Activated T-cell treated with anti-CD3 and anti-CD28 coated beads, Interleukin-2, amount 50 U/mL, for 72 hours (primary cell): Measurements from ENCODE around the gene PCBP3. TPM values are rescaled to one million over a fixed set of nuclear protein-coding genes. Genes with fewer than 3 reads are reported as not detected.

Source experiments
- ATAC-seq, 2 donors: fragments of 150-1000 bp; cut with Tn5 transposase; replicated peaks in 1 of 2; 2 replicates each; pipeline ENCODE4 v1.10.0; 2021; ENCODE audit warnings: moderate library complexity in 2 of 2, mild to moderate bottlenecking in 1 of 2
- DNase-seq, 2 donors: peaks; one replicate each; pipeline ENCODE4 v3.0.0; 2021 to 2022; ENCODE audit warnings: mixed read lengths in 1 of 2
- H3K27ac Mint-ChIP-seq: one replicate; pipeline ENCODE4 v1.8.0; 2022; ENCODE audit warnings: mild to moderate bottlenecking, moderate library complexity, mixed read lengths
- H3K27me3 Mint-ChIP-seq: one replicate; pipeline ENCODE4 v1.8.0; 2022; ENCODE audit warnings: low read depth, mixed read lengths
- H3K36me3 Mint-ChIP-seq, 2 donors: one replicate each; pipeline ENCODE4 v1.8.0; 2022; ENCODE audit warnings: mixed read lengths in 2 of 2, mild to moderate bottlenecking in 1 of 2; ENCODE audit not compliant: insufficient read depth in 2 of 2
- H3K4me1 Mint-ChIP-seq: one replicate; pipeline ENCODE4 v1.8.0; 2022; ENCODE audit warnings: low read depth, mixed read lengths
- H3K4me3 Mint-ChIP-seq, 2 donors: one replicate each; pipeline ENCODE4 v1.8.0; 2022; ENCODE audit warnings: mild to moderate bottlenecking in 2 of 2, mixed read lengths in 2 of 2, moderate library complexity in 2 of 2
- H3K9me3 Mint-ChIP-seq, 2 donors: one replicate each; pipeline ENCODE4 v1.8.0; 2022; ENCODE audit warnings: mixed read lengths in 2 of 2
- total RNA-seq, 2 donors: library from RNA; stranded (reverse); gene quantifications; one replicate each; pipeline ENCODE4 v1.2.3, GENCODE V29; 2022

Gene PCBP3
- total RNA-seq, 2 donors from 2014 or later, result 20.2 to 24.1 TPM

DNA sequence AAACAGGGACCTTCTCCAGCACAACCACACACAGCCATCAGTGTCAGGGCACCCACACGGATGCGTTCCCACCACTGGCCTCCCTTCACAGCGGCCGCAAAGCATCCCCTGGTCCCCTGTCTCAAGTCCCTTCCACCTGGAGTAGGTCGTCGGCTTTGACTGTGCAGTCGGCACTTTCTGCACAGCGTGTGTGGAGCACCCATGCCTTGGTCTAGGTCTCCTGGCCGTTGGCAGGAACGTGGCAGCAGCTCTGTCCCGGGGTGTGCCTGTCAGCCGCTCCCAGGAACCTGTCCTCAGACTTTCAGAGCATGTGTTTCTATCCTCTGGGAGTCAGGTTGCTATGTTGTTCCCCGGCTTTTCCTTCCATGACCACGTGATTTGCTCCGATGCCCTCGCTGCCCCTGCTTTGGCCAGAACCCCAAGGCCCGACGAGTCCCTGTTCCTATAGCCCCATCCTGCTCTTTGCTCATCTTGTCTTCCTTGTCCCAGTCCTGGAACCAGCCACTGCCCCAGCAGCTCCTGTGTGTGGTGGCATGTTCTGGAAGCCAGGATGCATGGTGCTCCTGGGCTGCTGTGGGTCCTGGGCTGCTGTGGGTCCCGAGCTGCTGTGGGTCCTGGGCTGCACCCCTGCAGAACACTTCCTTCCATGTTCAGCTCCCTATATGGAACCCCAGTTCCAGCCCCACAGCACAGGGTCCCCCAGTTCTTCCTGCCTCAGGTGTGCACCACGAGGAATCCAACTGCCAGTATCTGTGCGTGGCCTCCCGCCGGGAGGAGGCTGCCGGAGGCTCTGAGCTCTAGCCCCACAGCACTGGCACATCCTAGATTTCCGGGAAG lies 253.9 kb downstream of the PCBP3 start:
- no peak overlapping the region for H3K27ac Mint-ChIP-seq
- H3K36me3 Mint-ChIP-seq, result no peaks in the 10 kb centered on the region
- no peak overlapping the region for H3K4me3 Mint-ChIP-seq
- H3K27me3 Mint-ChIP-seq, result no peaks in the 10 kb centered on the region
- H3K4me1 Mint-ChIP-seq, result peaks cover 6% of the 10 kb centered on the region
- DNase-seq, result no peak
- no peak for ATAC-seq
- H3K9me3 Mint-ChIP-seq, result no peaks in the 10 kb centered on the region

DNA sequence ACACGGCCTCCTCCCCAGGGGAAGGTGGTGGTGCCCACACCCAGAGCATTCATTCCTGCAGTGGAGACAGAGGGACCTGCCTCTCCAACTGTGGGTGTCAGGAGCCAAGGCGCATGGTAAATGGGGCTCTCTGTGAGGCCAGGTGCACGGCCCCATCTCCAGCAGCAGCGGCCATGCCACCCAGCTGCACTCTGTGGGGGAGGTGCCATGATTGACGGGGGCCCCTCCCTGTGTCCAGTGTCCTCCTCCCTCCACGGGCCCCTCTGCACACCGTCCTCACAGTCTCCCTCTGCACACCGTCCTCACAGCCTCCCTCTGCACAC lies 254.5 kb downstream of the PCBP3 start:
- peaks cover 3% of the 10 kb centered on the region for H3K4me1 Mint-ChIP-seq
- no peaks in the 10 kb centered on the region for H3K36me3 Mint-ChIP-seq
- ATAC-seq, result no peak
- H3K9me3 Mint-ChIP-seq, result no peaks in the 10 kb centered on the region
- no peaks in the 10 kb centered on the region for H3K27me3 Mint-ChIP-seq
- no peak for DNase-seq
- no peak overlapping the region for H3K4me3 Mint-ChIP-seq
- no peak overlapping the region for H3K27ac Mint-ChIP-seq

DNA sequence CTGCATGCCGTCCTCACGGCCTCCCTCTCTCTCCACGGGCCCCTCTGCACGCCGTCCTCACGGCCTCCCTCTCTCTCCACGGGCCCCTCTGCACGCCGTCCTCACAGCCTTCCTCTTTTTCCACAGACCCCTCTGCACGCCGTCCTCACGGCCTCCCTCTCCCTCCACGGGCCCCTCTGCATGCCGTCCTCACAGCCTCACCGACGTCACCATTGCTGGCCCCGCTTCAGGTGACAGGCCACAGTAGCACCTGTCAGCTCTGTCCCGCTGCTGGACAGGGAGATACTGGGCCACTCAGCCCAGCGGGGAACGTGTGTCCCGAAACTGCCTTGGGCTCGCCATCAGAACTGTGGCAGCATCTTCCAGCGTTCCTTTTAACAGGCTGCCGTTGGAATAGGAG lies 255.3 kb downstream of the PCBP3 start:
- Mint-ChIP-seq H3K36me3 (no peaks in the 10 kb centered on the region), H3K27ac (no peak overlapping the region), H3K27me3 (no peaks in the 10 kb centered on the region), H3K4me3 (no peak overlapping the region), H3K9me3 (no peaks in the 10 kb centered on the region), H3K4me1 (no peaks in the 10 kb centered on the region)
- ATAC-seq (no peak), DNase-seq (no peak)

DNA sequence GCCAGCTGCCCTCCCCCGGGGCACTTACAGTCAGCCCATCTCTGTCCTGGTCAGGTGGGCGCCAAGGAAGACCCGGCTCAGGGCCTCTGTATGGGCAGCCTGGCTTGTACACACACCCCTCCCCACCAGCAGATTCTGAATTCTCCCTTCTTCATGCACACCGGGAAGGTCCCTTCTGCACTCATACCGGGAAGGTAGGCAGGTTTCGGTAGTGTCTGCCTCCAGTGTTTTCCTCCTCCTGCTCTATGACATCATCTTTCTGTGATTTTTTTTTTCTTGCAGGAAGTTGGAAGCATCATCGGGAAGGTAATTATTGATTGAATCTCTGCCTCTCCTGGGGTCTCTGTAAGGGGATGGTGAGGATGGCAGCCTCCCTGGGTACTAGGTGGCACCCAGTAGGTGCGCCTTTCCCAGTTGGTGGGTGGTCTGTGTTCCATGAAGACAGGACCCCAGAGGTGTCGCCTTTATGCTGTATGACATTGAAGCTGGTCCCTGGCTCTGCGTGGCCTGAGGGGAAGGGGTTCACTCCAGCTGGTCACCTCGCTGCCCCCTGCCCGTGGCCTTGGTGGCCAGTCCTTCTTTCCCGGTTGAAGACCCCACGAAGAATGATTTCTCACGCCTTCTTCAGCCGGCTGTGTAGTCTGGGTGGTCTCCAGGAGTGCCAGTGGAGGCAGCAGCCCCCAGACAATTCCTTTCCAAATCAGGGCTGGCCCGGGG lies 255.9 kb downstream of the PCBP3 start:
- Mint-ChIP-seq H3K4me3 (no peak overlapping the region), H3K27me3 (no peaks in the 10 kb centered on the region)

DNA sequence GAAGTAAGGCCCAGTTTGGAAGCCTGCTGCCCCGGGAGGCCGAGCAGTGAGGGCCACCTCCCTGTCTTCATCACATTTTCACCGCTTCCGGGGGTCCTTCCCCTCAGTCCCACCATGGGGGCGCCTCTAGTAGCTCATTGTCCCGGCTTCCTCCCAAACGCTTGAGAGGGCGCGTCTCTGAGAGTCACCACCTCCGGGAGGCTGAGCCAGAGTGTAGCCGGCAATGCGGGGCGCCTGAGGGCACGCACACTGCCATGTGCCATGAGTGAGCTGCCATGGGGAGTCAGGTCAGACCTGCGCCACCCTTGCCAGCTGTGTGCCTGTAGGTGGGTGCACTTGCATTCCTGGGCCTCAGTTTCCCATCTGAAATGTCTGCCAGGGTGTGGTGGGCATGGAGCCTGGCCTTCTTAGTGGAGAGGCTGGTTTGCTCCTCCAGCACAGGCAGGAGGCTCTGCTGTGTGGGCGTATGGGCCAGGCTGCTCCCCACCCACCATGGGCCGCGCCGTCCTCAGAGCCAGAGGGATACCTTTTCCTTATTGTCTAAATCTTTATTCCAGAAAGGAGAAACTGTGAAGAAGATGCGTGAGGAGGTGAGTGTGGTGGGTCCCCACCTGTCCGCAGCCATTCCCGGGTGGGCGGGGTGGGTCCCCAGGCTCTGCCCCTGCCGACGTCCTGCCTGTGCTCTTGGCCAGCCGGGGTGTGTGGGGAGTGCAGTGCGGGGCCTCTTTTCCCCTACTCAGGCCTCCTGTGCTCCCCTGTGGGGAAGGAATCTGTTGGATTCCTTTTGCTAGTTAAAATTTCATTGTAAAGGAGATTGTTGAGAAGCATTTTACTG lies 256.7 kb downstream of the PCBP3 start:
- Mint-ChIP-seq H3K4me1 (no peaks in the 10 kb centered on the region), H3K27ac (no peak overlapping the region), H3K27me3 (no peaks in the 10 kb centered on the region), H3K9me3 (no peaks in the 10 kb centered on the region), H3K4me3 (no peak overlapping the region), H3K36me3 (no peaks in the 10 kb centered on the region)
- no peak for DNase-seq
- ATAC-seq, result no peak

More for the DNA sequence above, 255.9 kb downstream of the PCBP3 start:
- no peak for ATAC-seq
- Mint-ChIP-seq H3K9me3 (no peaks in the 10 kb centered on the region), H3K4me1 (no peaks in the 10 kb centered on the region), H3K27ac (no peak overlapping the region), H3K36me3 (no peaks in the 10 kb centered on the region)
- DNase-seq, result no peak

DNA sequence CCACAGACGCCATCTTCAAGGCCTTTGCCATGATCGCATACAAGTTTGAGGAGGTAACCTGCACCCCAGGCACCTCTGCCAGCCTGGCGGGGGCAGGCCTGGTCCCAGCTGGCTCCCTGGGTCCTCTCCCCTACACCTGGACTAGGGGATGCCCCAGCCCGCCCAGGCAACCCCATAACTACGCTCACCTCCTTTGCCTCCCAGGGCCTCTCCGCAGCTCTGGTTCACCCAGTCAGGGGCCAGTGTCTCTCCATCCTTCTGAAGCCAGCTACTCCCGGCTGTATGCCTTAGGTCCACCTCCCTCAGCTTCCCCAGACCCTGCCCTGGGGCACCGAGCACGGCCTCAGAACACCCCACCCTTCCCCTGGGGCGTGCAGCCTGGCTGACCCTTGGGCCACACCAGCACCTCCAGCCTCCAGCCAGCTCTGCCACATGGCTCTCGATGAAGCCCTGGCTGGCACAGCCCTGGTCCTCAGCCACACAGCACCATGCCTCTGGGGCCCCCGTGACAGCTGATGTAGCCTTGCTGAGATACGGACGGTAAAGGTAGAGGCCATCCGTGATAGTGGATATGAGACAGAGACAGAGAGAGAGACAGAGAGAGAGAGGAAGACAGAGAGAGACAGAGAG lies 257.7 kb downstream of the PCBP3 start:
- H3K36me3 Mint-ChIP-seq, result no peaks in the 10 kb centered on the region
- H3K9me3 Mint-ChIP-seq, result no peaks in the 10 kb centered on the region
- no peak overlapping the region for H3K4me3 Mint-ChIP-seq
- no peak overlapping the region for H3K27ac Mint-ChIP-seq
- ATAC-seq, result no peak
- no peaks in the 10 kb centered on the region for H3K27me3 Mint-ChIP-seq
- no peak for DNase-seq
- H3K4me1 Mint-ChIP-seq, result no peaks in the 10 kb centered on the region

DNA sequence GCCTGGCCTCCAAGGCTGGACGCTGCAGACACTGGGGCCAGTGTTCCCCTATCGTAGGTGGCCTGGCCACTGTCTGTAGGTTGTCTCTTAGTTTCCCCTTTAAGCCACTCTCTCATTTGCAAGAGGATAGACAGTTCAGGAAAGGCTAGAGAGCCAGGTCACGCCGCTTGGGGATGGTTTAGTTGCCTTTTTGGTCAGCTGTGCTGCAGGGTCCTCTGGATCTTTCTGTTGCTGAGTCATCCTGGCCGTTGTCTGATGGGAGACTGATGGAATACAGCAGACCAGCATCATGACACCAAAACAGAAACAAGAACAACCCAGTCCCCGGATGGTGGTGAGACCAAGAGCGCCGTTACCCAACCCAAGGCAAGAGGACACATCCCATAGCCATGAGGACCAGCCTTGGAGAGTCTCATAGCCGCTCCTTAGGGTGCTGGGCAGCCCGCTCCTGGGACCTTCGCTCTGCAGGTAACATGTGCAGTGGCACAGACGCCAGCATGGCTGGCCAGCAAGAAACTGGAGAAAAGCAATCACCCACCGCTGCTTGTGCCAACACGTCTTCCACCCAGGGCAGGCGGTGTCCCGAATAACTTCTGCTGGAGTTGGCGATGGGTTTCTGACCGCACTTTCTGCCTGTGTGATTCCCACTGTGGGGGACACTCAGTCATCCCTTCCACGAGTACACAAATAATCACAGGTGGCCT lies 258.9 kb downstream of the PCBP3 start:
- Mint-ChIP-seq H3K36me3 (no peaks in the 10 kb centered on the region), H3K27ac (no peak overlapping the region), H3K9me3 (no peaks in the 10 kb centered on the region), H3K4me3 (no peak overlapping the region), H3K27me3 (no peaks in the 10 kb centered on the region), H3K4me1 (no peaks in the 10 kb centered on the region)
- ATAC-seq (no peak), DNase-seq (no peak)

DNA sequence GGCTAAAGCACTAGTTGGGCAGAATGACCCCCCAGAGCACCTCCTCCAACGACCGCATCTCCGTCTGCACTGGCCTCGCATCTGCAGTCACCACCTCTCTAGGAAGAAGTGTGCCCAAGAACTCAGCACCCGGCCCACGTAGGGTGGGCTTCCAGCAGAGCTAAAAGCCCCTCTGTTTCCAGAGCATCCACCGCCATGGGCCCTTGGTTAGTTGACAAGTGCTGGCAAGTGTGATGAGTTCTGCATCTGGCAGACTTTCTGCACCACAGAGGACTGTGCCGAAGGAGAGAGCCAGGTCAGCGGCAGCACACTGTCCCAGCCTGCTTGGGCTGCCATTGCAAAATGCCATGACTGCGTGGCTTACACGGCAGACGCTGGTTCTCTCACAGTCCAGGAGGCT lies 261.7 kb downstream of the PCBP3 start:
- DNase-seq, result no peak
- no peak for ATAC-seq
- no peak overlapping the region for H3K4me3 Mint-ChIP-seq
- no peaks in the 10 kb centered on the region for H3K4me1 Mint-ChIP-seq
- no peaks in the 10 kb centered on the region for H3K36me3 Mint-ChIP-seq
- H3K27me3 Mint-ChIP-seq, result no peaks in the 10 kb centered on the region
- H3K27ac Mint-ChIP-seq, result no peak overlapping the region
- no peaks in the 10 kb centered on the region for H3K9me3 Mint-ChIP-seq

DNA sequence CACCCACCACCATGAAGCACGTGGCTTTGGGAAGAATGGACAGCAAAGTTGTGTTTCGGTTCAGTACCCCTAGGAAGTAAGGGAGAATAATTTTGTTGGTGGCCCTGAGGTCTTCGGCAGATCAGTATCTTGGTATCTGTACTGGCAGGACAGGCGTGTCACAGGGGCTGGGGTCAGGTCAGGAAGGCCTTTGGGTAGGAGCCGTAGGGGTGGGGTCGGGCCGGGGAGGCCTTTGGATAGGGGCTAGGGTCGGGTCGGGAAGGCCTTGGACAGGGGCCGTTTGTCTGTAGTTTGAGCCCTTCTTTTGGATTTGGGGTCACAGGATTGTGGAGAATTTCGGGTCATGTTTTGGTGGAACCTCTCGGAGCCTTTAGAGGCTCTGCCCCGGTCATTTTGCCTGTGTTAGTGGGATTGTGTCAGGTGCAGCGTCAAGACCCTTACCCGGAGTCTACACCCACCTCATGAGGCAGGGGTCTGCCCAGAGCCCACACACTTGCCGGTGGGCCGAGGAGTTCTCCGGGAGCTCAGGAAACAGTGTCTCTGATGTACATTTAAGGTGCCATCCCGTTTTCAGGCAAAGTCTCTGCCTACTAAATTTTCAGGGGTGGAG lies 262.8 kb downstream of the PCBP3 start:
- no peaks in the 10 kb centered on the region for H3K27me3 Mint-ChIP-seq
- H3K36me3 Mint-ChIP-seq, result no peaks in the 10 kb centered on the region
- H3K4me3 Mint-ChIP-seq, result no peak overlapping the region
- H3K9me3 Mint-ChIP-seq, result no peaks in the 10 kb centered on the region
- DNase-seq (no peak), ATAC-seq (no peak)
- H3K4me1 Mint-ChIP-seq, result no peaks in the 10 kb centered on the region
- no peak overlapping the region for H3K27ac Mint-ChIP-seq

DNA sequence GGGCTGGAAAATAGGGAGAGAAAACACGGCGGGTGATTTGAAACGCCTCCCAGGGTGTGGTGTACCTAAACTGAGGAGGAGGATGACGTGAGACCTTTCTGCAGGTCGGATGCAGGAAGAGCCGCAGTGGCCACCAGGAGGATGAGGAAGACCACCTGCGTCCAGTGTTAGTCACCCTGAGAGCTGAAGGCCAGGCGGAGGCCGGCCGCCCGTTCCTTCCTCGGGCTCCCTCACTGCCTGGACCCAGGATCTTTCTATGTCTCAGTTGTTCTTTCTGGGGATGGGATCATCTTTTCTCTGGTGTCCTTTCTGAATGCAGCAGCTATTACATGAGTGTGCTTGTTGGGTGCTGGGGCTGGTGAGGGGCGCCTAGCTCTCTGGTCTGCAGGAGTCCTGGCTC lies 263.3 kb downstream of the PCBP3 start:
- Mint-ChIP-seq H3K27ac (no peak overlapping the region), H3K4me3 (no peak overlapping the region), H3K27me3 (no peaks in the 10 kb centered on the region), H3K36me3 (no peaks in the 10 kb centered on the region), H3K9me3 (no peaks in the 10 kb centered on the region), H3K4me1 (no peaks in the 10 kb centered on the region)
- ATAC-seq, result no peak
- DNase-seq, result no peak

DNA sequence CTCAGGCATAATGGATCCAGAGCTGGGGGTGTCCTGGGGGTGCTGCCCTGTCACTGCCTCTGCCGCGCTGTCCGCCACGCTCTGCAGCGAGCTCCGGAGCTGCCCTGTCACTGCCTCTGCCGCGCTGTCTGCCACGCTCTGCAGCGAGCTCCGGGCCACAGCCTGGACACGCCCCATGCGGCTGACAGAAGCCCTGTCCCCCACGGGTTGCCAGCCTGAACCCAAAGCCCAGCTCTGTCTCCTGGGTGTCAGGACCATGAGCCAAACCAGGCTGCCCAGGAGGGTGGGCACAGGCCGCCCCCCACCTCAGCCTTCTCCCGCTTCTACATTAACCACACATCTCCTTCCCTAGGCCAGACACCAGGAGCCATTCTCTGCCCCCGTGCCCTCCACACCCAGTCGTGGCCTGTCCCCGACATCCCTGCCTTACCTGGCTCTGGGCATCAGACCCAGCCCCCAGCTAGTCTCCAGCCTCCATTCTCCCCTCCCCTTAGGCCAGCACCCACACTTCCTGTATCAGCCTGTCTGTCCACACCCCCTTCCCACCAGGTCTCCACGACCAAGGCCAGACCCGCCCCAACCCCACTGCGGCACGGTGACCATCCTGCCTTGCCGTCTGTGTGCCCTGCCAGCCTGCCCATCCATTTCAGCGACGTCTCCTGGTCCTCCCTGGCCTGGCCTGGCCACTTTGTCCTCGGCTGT lies 265.2 kb downstream of the PCBP3 start:
- Mint-ChIP-seq H3K4me3 (no peak overlapping the region), H3K27ac (no peak overlapping the region), H3K9me3 (no peaks in the 10 kb centered on the region), H3K4me1 (no peaks in the 10 kb centered on the region), H3K27me3 (no peaks in the 10 kb centered on the region), H3K36me3 (no peaks in the 10 kb centered on the region)
- ATAC-seq (no peak), DNase-seq (no peak)
